MM.1S (cell line): Measurements from ENCODE around the gene CCDC92B.

Experiments
- DNase-seq: peaks from one replicate; pipeline ENCODE4 v3.0.0-alpha.2; 2015
- H2AFZ ChIP-seq: fragments of 300-600 bp; sonication (generic); 2 replicates; pipeline ENCODE4 v1.6.0; 2016; ENCODE audit warnings: antibody characterized with exemption, low read length
- H3F3A ChIP-seq: fragments of 300-600 bp; sonication (generic); 2 replicates; pipeline ENCODE4 v1.6.1; 2016; ENCODE audit warnings: mild to moderate bottlenecking, antibody characterized with exemption, low read length, moderate library complexity, mixed read lengths; ENCODE audit not compliant: insufficient read depth
- H3K27ac ChIP-seq: fragments of 300-600 bp; sonication (generic); 2 replicates; pipeline ENCODE4 v1.5.1; 2016; ENCODE audit warnings: mild to moderate bottlenecking, low read length
- H3K27me3 ChIP-seq: fragments of 300-600 bp; sonication (generic); replicated peaks from 2 replicates; pipeline ENCODE4 v1.6.0; 2016; ENCODE audit warnings: low read length; ENCODE audit not compliant: insufficient read depth
- H3K36me3 ChIP-seq: fragments of 300-600 bp; sonication (generic); replicated peaks from 2 replicates; pipeline ENCODE4 v1.6.1; 2016; ENCODE audit warnings: mild to moderate bottlenecking, low read length, mixed read lengths; ENCODE audit not compliant: insufficient read depth
- H3K4me1 ChIP-seq: fragments of 300-600 bp; sonication (generic); 2 replicates; pipeline ENCODE4 v1.6.1; 2016; ENCODE audit warnings: low read length, mixed read lengths
- H3K4me2 ChIP-seq: fragments of 300-600 bp; sonication (generic); 2 replicates; pipeline ENCODE4 v1.6.0; 2016; ENCODE audit warnings: low read depth, low read length
- H3K4me3 ChIP-seq: fragments of 300-600 bp; sonication (generic); 2 replicates; pipeline ENCODE4 v1.5.1; 2016; ENCODE audit warnings: low read length, mixed read lengths
- H3K79me2 ChIP-seq: fragments of 300-600 bp; sonication (generic); 2 replicates; pipeline ENCODE4 v1.6.1; 2016; ENCODE audit warnings: mixed run types, low read length, mixed read lengths
- H3K9ac ChIP-seq: fragments of 300-600 bp; sonication (generic); 2 replicates; pipeline ENCODE4 v1.6.1; 2016; ENCODE audit warnings: low read length, mixed read lengths
- H3K9me2 ChIP-seq: fragments of 300-600 bp; sonication (generic); replicated peaks from 2 replicates; pipeline ENCODE4 v1.6.1; 2016; ENCODE audit warnings: mild to moderate bottlenecking, low read length, mixed read lengths; ENCODE audit not compliant: insufficient read depth
- H3K9me3 ChIP-seq: fragments of 300-600 bp; sonication (generic); replicated peaks from 2 replicates; pipeline ENCODE4 v1.6.1; 2016; ENCODE audit warnings: mild to moderate bottlenecking, low read length, mixed read lengths; ENCODE audit not compliant: insufficient read depth
- H4K20me1 ChIP-seq: fragments of 300-600 bp; sonication (generic); 2 replicates; pipeline ENCODE4 v1.6.1; 2016; ENCODE audit warnings: mild to moderate bottlenecking, low read length, moderate library complexity, mixed read lengths; ENCODE audit not compliant: insufficient read depth
- CTCF ChIP-seq: fragments of 300-600 bp; sonication (generic); IDR thresholded peaks from 2 replicates; pipeline ENCODE4 v1.5.1; 2016; ENCODE audit warnings: antibody characterized with exemption, low read length, mixed read lengths
- EZH2 ChIP-seq: fragments of 300-600 bp; sonication (generic); optimal IDR thresholded peaks from 2 replicates; pipeline ENCODE3; 2017; ENCODE audit warnings: low read depth, mild to moderate bottlenecking, antibody characterized with exemption, low read length, mixed read lengths
- EZH2phosphoT487 ChIP-seq: fragments of 300-600 bp; sonication (generic); IDR thresholded peaks from 2 replicates; pipeline ENCODE4 v1.6.1; 2018; ENCODE audit warnings: antibody characterized with exemption, low read length

The CCDC92B gene

GRCh38 chr17:2706911-2707510, 42.4 kb downstream of the CCDC92B start:
- Histone ChIP-seq H3K9me2 (no peaks in the 10 kb centered on the region), H3K4me3 (no peak overlapping the region), H3K4me2 (no peak overlapping the region), H2AFZ (no peak overlapping the region), H4K20me1 (peaks cover 57% of the 10 kb centered on the region), H3K79me2 (peaks cover 85% of the 10 kb centered on the region), H3F3A (no peaks in the 10 kb centered on the region), H3K9ac (no peak overlapping the region), H3K4me1 (peaks cover 12% of the 10 kb centered on the region; the same call in 1 of the 2 replicates), H3K27me3 (no peaks in the 10 kb centered on the region), H3K36me3 (no peaks in the 10 kb centered on the region), H3K9me3 (no peaks in the 10 kb centered on the region), H3K27ac (no peak overlapping the region)
- no peak for DNase-seq
- no peak for TF ChIP-seq CTCF
- no peak for TF ChIP-seq EZH2
- TF ChIP-seq EZH2phosphoT487: no peak

- no peaks in the 10 kb centered on the region for H3K9me2 ChIP-seq
- no peak overlapping the region for H3K4me3 ChIP-seq
- H3K27me3 ChIP-seq: no peaks in the 10 kb centered on the region
- H3K9me3 ChIP-seq: no peaks in the 10 kb centered on the region
- no peak overlapping the region for H3K27ac ChIP-seq
- no peak overlapping the region for H2AFZ ChIP-seq
- H3K9ac ChIP-seq: no peak overlapping the region
- H3K36me3 ChIP-seq: no peaks in the 10 kb centered on the region; the same call in 1 of the 2 replicates
- no peaks in the 10 kb centered on the region for H3F3A ChIP-seq
- H3K79me2 ChIP-seq: peaks cover 80% of the 10 kb centered on the region
- no peak overlapping the region for H3K4me2 ChIP-seq
- no peak for DNase-seq
- peaks cover 57% of the 10 kb centered on the region for H4K20me1 ChIP-seq
- TF ChIP-seq EZH2 (no peak), EZH2phosphoT487 (no peak), CTCF (no peak)
- H3K4me1 ChIP-seq: 0 out of 2 replicates have a peak, but pooled peaks cover 11% of the 10 kb centered on the region
Observed at GRCh38 chr17:2705888-2706795, 43.3 kb downstream of the CCDC92B start.

GRCh38 chr17:2705263-2705662, 44.2 kb downstream of the CCDC92B start:
- peaks cover 50% of the 10 kb centered on the region for H4K20me1 ChIP-seq
- peaks cover 71% of the 10 kb centered on the region for H3K79me2 ChIP-seq
- H3K9me2 ChIP-seq: no peaks in the 10 kb centered on the region
- no peaks in the 10 kb centered on the region for H3K9me3 ChIP-seq
- H3F3A ChIP-seq: no peaks in the 10 kb centered on the region
- no peaks in the 10 kb centered on the region for H3K27me3 ChIP-seq
- no peak overlapping the region for H3K27ac ChIP-seq
- 0 out of 2 replicates have a peak, but pooled peaks cover 10% of the 10 kb centered on the region for H3K4me1 ChIP-seq
- DNase-seq: no peak
- H3K36me3 ChIP-seq: no peaks in the 10 kb centered on the region; the same call in 1 of the 2 replicates
- H3K4me3 ChIP-seq: no peak overlapping the region
- no peak overlapping the region for H2AFZ ChIP-seq
- H3K9ac ChIP-seq: no peak overlapping the region
- TF ChIP-seq EZH2 (no peak), CTCF (no peak), EZH2phosphoT487 (no peak)
- H3K4me2 ChIP-seq: no peak overlapping the region
